Airway epithelial cell (primary cell): ENCODE data around the gene THAP12. TPM values are rescaled to one million over a fixed set of nuclear protein-coding genes. Genes with fewer than 3 reads are reported as not detected.

Source experiments
- total RNA-seq: library from RNA; depleted of rRNA; stranded (reverse); fragments of >200 nt; gene quantifications from 2 replicates; pipeline ENCODE4 v1.2.3, GENCODE V29; 2015

Gene THAP12
- total RNA-seq = 21.9 and 30.0 TPM in 2 replicates

GRCh38 chr11:76380977-76381719, at the start of gene THAP12, which contains the start of gene GVQW3:
THAP12 (minus strand) TSS chr11:76381132; CDS start chr11:76380836, 296 bp downstream.
GVQW3 (plus strand) TSS chr11:76381323; CDS start chr11:76381829, 506 bp downstream.

Other genes with a start within 250 kb of the THAP12 start
- gene WNT11, start 174.6 kb downstream of the THAP12 start, total RNA-seq = 0.21 TPM in 1 of 2 replicates, not detected in the other
- 0.28 TPM in 2 replicates for gene GVQW3, start 191 bp upstream of the THAP12 start, total RNA-seq
- gene EMSY, start 63.9 kb upstream of the THAP12 start, total RNA-seq = 5.0 and 13.5 TPM in 2 replicates